KMS-11 (cell line): ENCODE data around the gene TRAPPC6A.

ENCODE experiments used
- H2AFZ ChIP-seq: fragments of 200-600 bp; sonication (generic); 2 replicates; pipeline ENCODE4 v1.6.1; 2016; ENCODE audit warnings: antibody characterized with exemption, mixed run types, low read depth
- H3K27ac ChIP-seq: fragments of 200-600 bp; sonication (generic); 2 replicates; pipeline ENCODE4 v1.6.1; 2016; ENCODE audit warnings: mild to moderate bottlenecking, mixed run types
- H3K27me3 ChIP-seq: fragments of 200-600 bp; sonication (generic); 2 replicates; pipeline ENCODE4 v1.6.1; 2017; ENCODE audit warnings: mild to moderate bottlenecking, low read depth, mixed run types, moderate library complexity; ENCODE audit not compliant: insufficient read depth
- H3K36me3 ChIP-seq: fragments of 200-600 bp; sonication (generic); 2 replicates; pipeline ENCODE4 v1.6.1; 2017; ENCODE audit warnings: mild to moderate bottlenecking, mixed run types; ENCODE audit not compliant: insufficient read depth
- H3K4me1 ChIP-seq: fragments of 200-600 bp; sonication (generic); 2 replicates; pipeline ENCODE4 v1.6.1; 2016; ENCODE audit warnings: mild to moderate bottlenecking, low read depth, mixed run types; ENCODE audit not compliant: poor library complexity, severe bottlenecking
- H3K4me2 ChIP-seq: fragments of 200-600 bp; sonication (generic); 2 replicates; pipeline ENCODE4 v1.7.0; 2016; ENCODE audit warnings: mild to moderate bottlenecking, mixed run types
- H3K4me3 ChIP-seq: fragments of 200-600 bp; sonication (generic); IDR thresholded peaks from 2 replicates; pipeline ENCODE4 v1.6.1; 2017; ENCODE audit warnings: low read depth, low read length, mixed read lengths; ENCODE audit not compliant: insufficient read depth
- H3K79me2 ChIP-seq: fragments of 200-600 bp; sonication (generic); 2 replicates; pipeline ENCODE4 v1.6.1; 2016; ENCODE audit warnings: low read depth, mixed run types; ENCODE audit not compliant: insufficient read depth
- H3K9ac ChIP-seq: fragments of 200-600 bp; sonication (generic); 2 replicates; pipeline ENCODE4 v1.6.1; 2016; ENCODE audit warnings: mild to moderate bottlenecking, mixed run types
- H4K20me1 ChIP-seq: fragments of 200-600 bp; sonication (generic); 2 replicates; pipeline ENCODE4 v1.6.1; 2016; ENCODE audit warnings: mild to moderate bottlenecking, mixed run types; ENCODE audit not compliant: insufficient read depth
- CTCF ChIP-seq: fragments of 200-600 bp; sonication (generic); conservative IDR thresholded peaks from 2 replicates; pipeline ENCODE4 v1.6.1; 2017; ENCODE audit warnings: low read depth, mild to moderate bottlenecking, antibody characterized with exemption, low read length, moderate library complexity, mixed read lengths

Gene TRAPPC6A

GRCh38 chr19:45146251-45146650 is 31.8 kb downstream of the TRAPPC6A start:
- Histone ChIP-seq H3K9ac (no peak overlapping the region), H3K4me1 (no peaks in the 10 kb centered on the region), H3K79me2 (no peaks in the 10 kb centered on the region), H4K20me1 (no peaks in the 10 kb centered on the region), H3K27ac (no peak overlapping the region), H3K4me3 (no peak overlapping the region), H3K36me3 (no peaks in the 10 kb centered on the region), H3K27me3 (no peaks in the 10 kb centered on the region), H3K4me2 (no peak overlapping the region), H2AFZ (no peak overlapping the region)
- no peak for TF ChIP-seq CTCF

DNA sequence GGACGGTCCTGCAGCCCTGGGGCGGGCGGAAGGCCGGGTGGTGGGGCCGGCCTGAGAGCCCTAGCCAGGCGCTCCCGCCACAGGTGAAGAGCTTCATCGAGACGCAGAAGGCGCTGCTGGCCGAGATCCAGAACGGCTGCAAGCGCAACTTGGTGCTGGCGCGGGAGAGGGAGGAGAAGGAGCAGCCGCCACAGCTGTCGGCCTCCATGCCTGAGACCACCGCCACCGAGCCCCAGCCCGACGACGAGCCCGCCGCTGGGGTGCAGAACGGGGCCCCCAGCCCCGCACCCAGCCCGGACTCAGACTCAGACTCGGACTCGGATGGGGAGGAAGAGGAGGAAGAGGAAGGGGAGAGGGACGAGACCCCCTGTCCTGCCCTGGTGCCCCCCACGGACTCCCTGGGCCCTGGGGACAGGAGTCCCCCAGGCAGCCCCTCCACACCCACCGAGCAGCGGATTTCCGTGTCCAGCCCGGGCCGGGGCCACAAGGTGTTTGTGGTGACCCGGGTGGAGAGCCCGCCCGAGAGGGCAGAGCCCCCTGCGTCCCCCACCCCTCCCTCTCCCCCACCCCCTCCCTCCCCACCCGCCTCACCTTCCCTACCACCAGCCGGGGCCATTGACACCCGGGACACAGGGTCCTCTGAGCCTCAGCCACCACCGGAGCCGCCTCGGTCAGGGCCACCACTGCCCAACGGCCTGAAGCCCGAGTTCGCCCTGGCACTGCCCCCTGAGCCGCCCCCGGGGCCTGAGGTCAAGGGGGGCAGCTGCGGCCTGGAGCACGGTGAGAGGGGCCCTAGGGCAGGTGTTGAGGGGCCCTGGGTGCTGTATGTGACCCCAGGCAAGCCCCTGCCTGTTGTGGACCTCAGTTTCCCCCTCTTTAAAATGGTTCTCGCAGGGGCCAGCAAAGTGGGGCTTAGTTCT is 32.5 kb downstream of the TRAPPC6A start:
- no peaks in the 10 kb centered on the region for H3K36me3 ChIP-seq

DNA sequence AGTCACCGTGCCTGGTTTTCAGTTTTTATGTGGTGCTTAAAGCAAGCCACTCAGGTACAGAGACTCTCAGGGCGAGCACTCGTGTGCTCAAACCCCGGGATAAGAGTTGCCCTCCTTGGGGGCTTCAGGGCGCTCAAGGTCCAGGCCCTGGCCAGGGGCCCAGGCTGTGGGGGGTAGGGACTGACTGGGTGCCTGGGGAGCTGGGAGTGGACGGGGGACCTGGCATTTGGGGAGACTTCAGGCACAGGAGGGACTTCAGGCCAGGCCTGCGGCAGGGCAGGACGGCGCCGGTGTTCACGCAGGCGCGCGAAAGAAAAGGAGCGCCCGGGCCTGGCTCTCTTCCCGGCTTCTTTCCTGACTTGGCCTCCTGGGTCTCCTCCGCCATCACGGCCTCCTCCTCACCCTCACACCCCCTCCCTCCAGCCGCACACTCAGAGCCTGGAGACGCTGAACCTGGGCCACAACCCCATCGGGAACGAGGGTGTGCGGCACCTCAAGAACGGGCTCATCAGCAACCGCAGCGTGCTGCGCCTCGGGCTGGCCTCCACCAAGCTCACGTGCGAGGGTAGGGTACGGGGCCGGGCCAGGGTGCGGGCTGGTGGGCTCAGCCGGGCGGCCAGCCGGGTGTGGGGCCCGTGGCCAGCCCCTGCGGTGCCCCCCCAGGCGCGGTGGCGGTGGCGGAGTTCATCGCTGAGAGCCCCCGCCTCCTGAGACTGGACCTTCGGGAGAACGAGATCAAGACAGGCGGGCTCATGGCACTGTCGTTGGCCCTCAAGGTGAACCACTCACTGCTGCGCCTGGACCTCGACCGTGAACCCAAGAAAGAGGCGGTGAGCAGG is 33.4 kb downstream of the TRAPPC6A start:
- Histone ChIP-seq H3K79me2 (peaks cover 9% of the 10 kb centered on the region; the same call in 1 of the 2 replicates), H3K36me3 (no peaks in the 10 kb centered on the region), H2AFZ (no peak overlapping the region), H3K27ac (no peak overlapping the region), H3K4me2 (no peak overlapping the region), H3K27me3 (no peaks in the 10 kb centered on the region), H3K9ac (no peak overlapping the region), H3K4me1 (peaks cover 13% of the 10 kb centered on the region), H4K20me1 (no peaks in the 10 kb centered on the region), H3K4me3 (no peak overlapping the region)
- TF ChIP-seq CTCF: no peak

More for the DNA sequence above, 32.5 kb downstream of the TRAPPC6A start:
- no peaks in the 10 kb centered on the region for H4K20me1 ChIP-seq
- H3K4me1 ChIP-seq: peaks cover 4% of the 10 kb centered on the region
- no peak for TF ChIP-seq CTCF
- no peak overlapping the region for H3K9ac ChIP-seq
- H3K79me2 ChIP-seq: 0 out of 2 replicates have a peak, but pooled peaks cover 4% of the 10 kb centered on the region
- no peaks in the 10 kb centered on the region for H3K27me3 ChIP-seq
- H3K4me3 ChIP-seq: no peak overlapping the region
- no peak overlapping the region for H3K27ac ChIP-seq
- H3K4me2 ChIP-seq: no peak overlapping the region
- no peak overlapping the region for H2AFZ ChIP-seq

GRCh38 chr19:45142726-45143110 is 35.3 kb downstream of the TRAPPC6A start:
- no peaks in the 10 kb centered on the region for H4K20me1 ChIP-seq
- no peak overlapping the region for H3K27ac ChIP-seq
- no peaks in the 10 kb centered on the region for H3K36me3 ChIP-seq

More at GRCh38 chr19:45142726-45143110, 35.3 kb downstream of the TRAPPC6A start:
- Histone ChIP-seq H3K27me3 (no peaks in the 10 kb centered on the region), H3K4me1 (peaks cover 32% of the 10 kb centered on the region), H2AFZ (no peak overlapping the region), H3K79me2 (peaks cover 20% of the 10 kb centered on the region; the same call in 1 of the 2 replicates), H3K4me2 (no peak overlapping the region), H3K4me3 (no peak overlapping the region), H3K9ac (no peak overlapping the region)
- TF ChIP-seq CTCF: no peak
